ENCODE measurements around the gene UBALD1. TPM values are rescaled to one million over a fixed set of nuclear protein-coding genes. Genes with fewer than 3 reads are reported as not detected.

Gene UBALD1
- total and polyA plus RNA-seq, 4 donors: 6.6 to 43.2 (median 29.4) TPM

GRCh38 chr16:4570086-4570485 is 44.6 kb downstream of the UBALD1 start:
- no peak for TF ChIP-seq CTCF (IDR thresholded peaks at IDR 0.05; ENCODE audit: control extremely low read depth, extremely low read depth)
- DNase-seq (no peak), ATAC-seq (ENCODE audit: insufficient read depth, low FRiP score) (no peak)
- Histone ChIP-seq H3K4me3 (no peak overlapping the region), H3K27me3 (ENCODE audit: control insufficient read depth in 3 of 3, insufficient read depth in 3 of 3, low read length in 2 of 3) (no peaks in the 10 kb centered on the region), H3K9ac (ENCODE audit: insufficient read depth in 1 of 2, low read length in 2 of 2) (no peak overlapping the region), H3K9me3 (ENCODE audit: control insufficient read depth in 4 of 4, insufficient read depth in 3 of 4, low read length in 3 of 4) (no peaks in the 10 kb centered on the region), H3K36me3 (ENCODE audit: control insufficient read depth in 4 of 4, insufficient read depth in 4 of 4, low read length in 4 of 4) (no peaks in the 10 kb centered on the region), H3K27ac (ENCODE audit: low read depth in 1 of 2, low read length in 1 of 2) (no peak overlapping the region), H3K4me1 (ENCODE audit: control insufficient read depth in 5 of 5, insufficient read depth in 5 of 5, low read length in 5 of 5) (peaks cover 0 to 11% (median 3%) of the 10 kb centered on the region in 5 donors)
- WGBS, 2 donors: 80 to 90% methylated on average over 6 of the region's 6 CpGs

- Histone ChIP-seq H3K36me3 (ENCODE audit: control insufficient read depth in 4 of 4, insufficient read depth in 4 of 4, low read length in 4 of 4) (no peaks in the 10 kb centered on the region), H3K4me3 (no peak overlapping the region), H3K9me3 (ENCODE audit: control insufficient read depth in 4 of 4, insufficient read depth in 3 of 4, low read length in 3 of 4) (no peaks in the 10 kb centered on the region), H3K4me1 (ENCODE audit: control insufficient read depth in 5 of 5, insufficient read depth in 5 of 5, low read length in 5 of 5) (peaks cover 0 to 5% (median 0%) of the 10 kb centered on the region in 5 donors), H3K9ac (ENCODE audit: insufficient read depth in 1 of 2, low read length in 2 of 2) (no peak overlapping the region), H3K27me3 (ENCODE audit: control insufficient read depth in 3 of 3, insufficient read depth in 3 of 3, low read length in 2 of 3) (no peaks in the 10 kb centered on the region), H3K27ac (ENCODE audit: low read depth in 1 of 2, low read length in 1 of 2) (no peak overlapping the region)
- 83 to 91% methylated on average over 3 of the region's 3 CpGs for WGBS, 2 donors
- TF ChIP-seq CTCF (IDR thresholded peaks at IDR 0.05; ENCODE audit: control extremely low read depth, extremely low read depth): no peak
- no peak for DNase-seq
- no peak for ATAC-seq (ENCODE audit: insufficient read depth, low FRiP score)
Observed at GRCh38 chr16:4566144-4566543, 48.5 kb downstream of the UBALD1 start.

- H3K9me3 ChIP-seq (ENCODE audit: control insufficient read depth in 4 of 4, insufficient read depth in 3 of 4, low read length in 3 of 4): no peaks in the 10 kb centered on the region
- H3K27ac ChIP-seq (ENCODE audit: low read depth in 1 of 2, low read length in 1 of 2): no peak overlapping the region
- no peak overlapping the region for H3K9ac ChIP-seq (ENCODE audit: insufficient read depth in 1 of 2, low read length in 2 of 2)
- no peak overlapping the region for H3K4me3 ChIP-seq
- WGBS, 2 donors: 70 to 83% methylated on average over 18 of the region's 18 CpGs
- ATAC-seq (ENCODE audit: insufficient read depth, low FRiP score) (no peak), DNase-seq (peak; percentile 22 to 58 (median 41))
- H3K36me3 ChIP-seq (ENCODE audit: control insufficient read depth in 4 of 4, insufficient read depth in 4 of 4, low read length in 4 of 4): no peaks in the 10 kb centered on the region
- TF ChIP-seq CTCF (IDR thresholded peaks at IDR 0.05; ENCODE audit: control extremely low read depth, extremely low read depth): no peak
- H3K27me3 ChIP-seq (ENCODE audit: control insufficient read depth in 3 of 3, insufficient read depth in 3 of 3, low read length in 2 of 3): no peaks in the 10 kb centered on the region
- H3K4me1 ChIP-seq (ENCODE audit: control insufficient read depth in 5 of 5, insufficient read depth in 5 of 5, low read length in 5 of 5): peaks cover 0 to 5% (median 0%) of the 10 kb centered on the region in 5 donors
Observed at GRCh38 chr16:4564661-4565267, 49.9 kb downstream of the UBALD1 start.

- Histone ChIP-seq H3K9ac (ENCODE audit: insufficient read depth in 1 of 2, low read length in 2 of 2) (no peak overlapping the region), H3K4me3 (no peak overlapping the region), H3K4me1 (ENCODE audit: control insufficient read depth in 5 of 5, insufficient read depth in 5 of 5, low read length in 5 of 5) (peaks cover 0 to 5% (median 0%) of the 10 kb centered on the region in 5 donors), H3K27ac (ENCODE audit: low read depth in 1 of 2, low read length in 1 of 2) (no peak overlapping the region), H3K27me3 (ENCODE audit: control insufficient read depth in 3 of 3, insufficient read depth in 3 of 3, low read length in 2 of 3) (no peaks in the 10 kb centered on the region), H3K36me3 (ENCODE audit: control insufficient read depth in 4 of 4, insufficient read depth in 4 of 4, low read length in 4 of 4) (no peaks in the 10 kb centered on the region), H3K9me3 (ENCODE audit: control insufficient read depth in 4 of 4, insufficient read depth in 3 of 4, low read length in 3 of 4) (no peaks in the 10 kb centered on the region)
- 71 to 79% methylated on average over 9 of the region's 9 CpGs for WGBS, 2 donors
- DNase-seq (peak in 2 of 3 donors; percentile 33 to 35), ATAC-seq (ENCODE audit: insufficient read depth, low FRiP score) (no peak)
- TF ChIP-seq CTCF (IDR thresholded peaks at IDR 0.05; ENCODE audit: control extremely low read depth, extremely low read depth): no peak
Observed at GRCh38 chr16:4561596-4561995, 53.1 kb downstream of the UBALD1 start.
